Iris pigment epithelial cell (primary cell): ENCODE results near the gene GRP.

Experiments used
- DNase-seq: peaks from one replicate; pipeline ENCODE4 v3.0.0-alpha.2; 2011; ENCODE audit warnings: low read depth

Gene GRP

GRCh38 chr18:59267503-59268126 is 47.7 kb downstream of the GRP start:
- DNase-seq: no peak

GRCh38 chr18:59268127-59268720 is 48.3 kb downstream of the GRP start:
- no peak for DNase-seq

GRCh38 chr18:59268721-59269562 is 49.0 kb downstream of the GRP start:
- DNase-seq: peak; percentile 31

GRCh38 chr18:59269563-59270119 is 49.7 kb downstream of the GRP start:
- DNase-seq: no peak

GRCh38 chr18:59270689-59271257 is 50.8 kb downstream of the GRP start:
- DNase-seq: no peak

- no peak for DNase-seq
Measured at GRCh38 chr18:59271606-59272220, 51.8 kb downstream of the GRP start.

GRCh38 chr18:59272221-59272888 is 52.4 kb downstream of the GRP start:
- no peak for DNase-seq

- DNase-seq: peak; percentile 9
Measured at GRCh38 chr18:59272891-59273758, 53.2 kb downstream of the GRP start, which contains the start of gene RAX. Gene RAX (minus strand): TSS chr18:59273454. CDS start chr18:59273206, 248 bp downstream.

- no peak for DNase-seq
Measured at GRCh38 chr18:59273759-59274532, 54.0 kb downstream of the GRP start.

GRCh38 chr18:59274533-59274928 is 54.6 kb downstream of the GRP start:
- no peak for DNase-seq

- DNase-seq: no peak
Measured at GRCh38 chr18:59275406-59275949, 55.5 kb downstream of the GRP start.

- DNase-seq: no peak
Measured at GRCh38 chr18:59276047-59276446, 56.1 kb downstream of the GRP start.

- DNase-seq: no peak
Measured at GRCh38 chr18:59278793-59279192, 58.8 kb downstream of the GRP start.

GRCh38 chr18:59279193-59279592 is 59.2 kb downstream of the GRP start:
- DNase-seq: no peak

- DNase-seq: no peak
Measured at GRCh38 chr18:59279722-59280121, 59.8 kb downstream of the GRP start.
